Neural crest cell (in vitro differentiated cells): ENCODE measurements around the gene ILK. TPM values are rescaled to one million over a fixed set of nuclear protein-coding genes. Genes with fewer than 3 reads are reported as not detected.

Experiments used
- DNase-seq: peaks from one replicate; pipeline ENCODE4 v3.0.0; 2021; ENCODE audit warnings: low read depth, mixed read lengths, low spot score
- H3K27ac Mint-ChIP-seq: one replicate; pipeline ENCODE4 v1.8.0; 2021; ENCODE audit warnings: mild to moderate bottlenecking, mixed read lengths; ENCODE audit not compliant: unreplicated experiment
- H3K27me3 Mint-ChIP-seq: 2 replicates; pipeline ENCODE4 v1.8.0; 2021; ENCODE audit warnings: low read depth, mild to moderate bottlenecking, mixed read lengths
- H3K36me3 Mint-ChIP-seq: 2 replicates; pipeline ENCODE4 v1.8.0; 2021; ENCODE audit warnings: low read depth, mild to moderate bottlenecking, mixed read lengths
- H3K4me1 Mint-ChIP-seq: 2 replicates; pipeline ENCODE4 v1.8.0; 2021; ENCODE audit warnings: mixed read lengths
- H3K4me3 Mint-ChIP-seq: one replicate; pipeline ENCODE4 v1.8.0; 2021; ENCODE audit warnings: mild to moderate bottlenecking, mixed read lengths
- H3K9me3 Mint-ChIP-seq: 2 replicates; pipeline ENCODE4 v1.8.0; 2021; ENCODE audit warnings: mixed read lengths
- CTCF ChIP-seq: fragments of 200-600 bp; sonication (generic); conservative IDR thresholded peaks from 2 replicates; pipeline ENCODE4 v1.5.0; 2021; ENCODE audit warnings: antibody characterized with exemption, mild to moderate bottlenecking
- total RNA-seq: library from RNA; stranded (reverse); gene quantifications from 2 replicates; pipeline ENCODE4 v1.2.1, GENCODE V29; 2021

The ILK gene
- total RNA-seq, 1 donor from 2014 or later, result 121 TPM

DNA sequence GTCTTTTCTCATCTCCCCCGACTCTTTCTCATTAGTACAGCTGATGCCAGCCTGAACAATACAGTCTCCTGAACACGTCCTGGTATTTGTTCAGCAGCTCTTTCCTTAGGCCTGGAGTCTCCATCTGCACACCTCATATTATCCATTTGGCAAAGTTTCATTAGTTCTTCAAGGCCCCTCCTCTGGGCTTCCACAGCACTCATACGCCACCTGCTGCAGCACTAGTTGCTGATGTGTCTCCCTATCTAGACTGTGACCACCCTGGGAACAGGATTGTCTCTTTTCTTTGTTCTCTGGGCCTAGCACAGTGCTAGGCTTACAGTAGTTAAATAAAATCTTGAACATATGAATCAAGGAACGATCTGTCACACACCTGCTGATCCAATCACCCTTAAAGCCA lies 34.9 kb downstream of the ILK start:
- Mint-ChIP-seq H3K9me3 (no peaks in the 10 kb centered on the region), H3K27me3 (no peaks in the 10 kb centered on the region), H3K4me3 (no peak overlapping the region), H3K36me3 (peaks cover under 1% of the 10 kb centered on the region), H3K4me1 (peaks cover 5% of the 10 kb centered on the region), H3K27ac (no peak overlapping the region)
- TF ChIP-seq CTCF, result no peak
- DNase-seq, result no peak

DNA sequence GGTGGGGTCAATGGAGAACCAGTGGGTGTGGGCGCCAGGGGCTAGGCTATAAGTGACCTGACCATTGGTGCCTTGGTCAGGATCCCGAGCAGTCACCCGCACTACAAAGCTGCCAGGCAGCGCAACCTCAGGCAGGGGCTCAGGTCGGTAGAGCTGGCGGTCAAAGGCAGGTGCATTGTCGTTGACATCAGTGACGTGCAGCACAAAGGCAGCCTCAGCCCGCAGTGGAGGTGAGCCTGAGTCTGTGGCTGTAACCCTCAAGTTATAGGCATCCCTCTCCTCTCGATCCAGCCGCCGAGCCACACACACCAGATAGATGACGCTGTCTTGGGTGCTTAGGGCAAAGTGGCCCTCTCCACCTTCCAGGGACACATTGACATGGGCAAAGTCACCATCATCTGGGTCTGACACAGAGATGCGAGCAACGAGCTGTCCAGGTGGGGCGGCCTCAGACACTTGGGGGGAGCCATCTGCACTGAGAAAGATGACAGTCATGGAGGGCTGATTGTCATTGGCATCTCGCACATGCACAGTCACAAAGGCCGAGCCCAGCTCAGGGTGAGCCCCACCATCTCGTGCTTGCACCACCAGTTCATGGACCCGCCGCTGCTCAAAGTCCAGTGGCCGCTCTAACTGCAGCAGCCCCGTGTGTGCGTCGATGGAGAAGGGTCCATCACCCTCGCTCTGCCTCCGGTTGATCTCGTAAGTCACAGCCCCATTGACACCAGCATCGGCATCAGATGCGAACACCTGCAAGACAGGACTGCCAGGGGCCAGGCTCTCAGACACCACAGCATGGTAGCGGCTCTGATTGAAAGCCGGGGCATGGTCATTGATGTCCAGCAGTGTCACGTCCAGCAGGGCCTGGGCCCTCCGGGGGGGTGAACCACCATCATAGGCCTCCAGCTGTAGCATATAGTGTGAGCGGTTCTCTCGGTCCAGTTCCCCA lies 36.7 kb downstream of the ILK start:
- H3K4me1 Mint-ChIP-seq, result peaks cover 5% of the 10 kb centered on the region
- no peak overlapping the region for H3K27ac Mint-ChIP-seq
- no peaks in the 10 kb centered on the region for H3K36me3 Mint-ChIP-seq
- DNase-seq, result no peak
- TF ChIP-seq CTCF, result no peak
- no peaks in the 10 kb centered on the region for H3K27me3 Mint-ChIP-seq
- no peaks in the 10 kb centered on the region for H3K9me3 Mint-ChIP-seq
- no peak overlapping the region for H3K4me3 Mint-ChIP-seq

GRCh38 chr11:6640985-6641701 lies 37.6 kb downstream of the ILK start:
- Mint-ChIP-seq H3K36me3 (no peaks in the 10 kb centered on the region), H3K4me3 (no peak overlapping the region), H3K9me3 (no peaks in the 10 kb centered on the region), H3K4me1 (peaks cover 5% of the 10 kb centered on the region), H3K27ac (no peak overlapping the region), H3K27me3 (peaks cover 2% of the 10 kb centered on the region)
- DNase-seq, result no peak
- TF ChIP-seq CTCF, result no peak

DNA sequence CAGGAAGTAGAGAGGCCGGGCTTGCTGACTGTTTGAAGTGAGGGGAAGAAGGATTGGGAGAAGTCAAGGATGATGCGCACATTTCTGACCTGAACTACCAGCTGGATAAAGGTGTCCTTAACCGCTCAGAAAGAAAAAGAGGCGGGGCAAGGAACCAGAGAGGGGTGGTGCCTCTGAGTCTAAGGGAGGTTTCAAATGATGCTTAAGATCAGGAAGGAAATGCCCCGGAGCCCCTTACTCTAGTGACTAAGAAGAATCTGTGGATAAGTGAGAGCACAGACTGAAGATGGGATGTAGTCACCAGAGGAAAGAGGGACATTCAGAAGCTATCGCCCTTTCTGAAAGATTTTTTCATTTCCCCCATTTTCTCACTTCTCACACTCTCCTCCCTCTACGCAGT lies 39.4 kb downstream of the ILK start:
- no peak for TF ChIP-seq CTCF
- Mint-ChIP-seq H3K27ac (no peak overlapping the region), H3K27me3 (peaks cover 2% of the 10 kb centered on the region), H3K9me3 (no peaks in the 10 kb centered on the region), H3K36me3 (no peaks in the 10 kb centered on the region), H3K4me3 (no peak overlapping the region), H3K4me1 (peaks cover 5% of the 10 kb centered on the region)
- no peak for DNase-seq

DNA sequence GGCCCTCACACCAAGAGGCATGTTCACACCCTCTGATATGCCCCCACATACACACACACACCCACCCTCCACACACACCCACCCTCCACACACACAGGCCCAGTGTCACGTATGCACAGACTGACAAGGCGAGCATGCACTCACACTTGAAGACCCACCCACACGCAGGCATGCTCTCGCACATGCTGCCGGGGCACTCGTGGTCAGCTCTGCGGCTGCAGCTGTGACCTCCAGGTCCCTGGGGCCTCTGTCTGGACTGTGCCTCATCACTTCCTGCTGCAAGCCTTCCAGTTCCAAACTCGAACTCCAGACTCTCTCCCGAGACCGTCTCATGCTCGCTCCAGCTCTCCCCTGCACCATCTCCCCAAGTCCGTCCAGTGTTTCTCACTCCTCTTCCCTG lies 42.5 kb downstream of the ILK start:
- no peaks in the 10 kb centered on the region for H3K36me3 Mint-ChIP-seq
- H3K4me3 Mint-ChIP-seq, result no peak overlapping the region
- H3K4me1 Mint-ChIP-seq, result no peaks in the 10 kb centered on the region
- H3K27ac Mint-ChIP-seq, result no peak overlapping the region
- no peak for DNase-seq
- H3K9me3 Mint-ChIP-seq, result no peaks in the 10 kb centered on the region
- TF ChIP-seq CTCF, result no peak
- peaks cover 2% of the 10 kb centered on the region for H3K27me3 Mint-ChIP-seq
